Vagina (tissue), 2 donors: ENCODE results near the gene MATK.

ENCODE experiments used
- POLR2A ChIP-seq, 2 donors: fragments of 450-650 bp; IDR thresholded peaks; one replicate each; pipeline ENCODE4 v1.6.1; 2017; ENCODE audit warnings: antibody characterized with exemption in 2 of 2, mild to moderate bottlenecking in 2 of 2, moderate library complexity in 2 of 2
- POLR2AphosphoS5 ChIP-seq, 2 donors: sonication (generic); formaldehyde crosslinking; IDR thresholded peaks; one replicate each; pipeline ENCODE4 v1.9.0; 2017; ENCODE audit warnings: antibody characterized with exemption in 2 of 2, mild to moderate bottlenecking in 2 of 2, low read depth in 1 of 2; ENCODE audit not compliant: insufficient read depth in 1 of 2
- TF ChIP-seq, protein P1 (sequence below), 3 experiments: fragments of 450-650 bp in 2 of 3; fragments of 200-600 bp in 1 of 3; sonication (generic) in 1 of 3; IDR thresholded peaks; one replicate each; pipeline ENCODE4 v1.5.1; 2017 to 2019; ENCODE audit warnings: antibody characterized with exemption in 3 of 3, mild to moderate bottlenecking in 2 of 3, moderate library complexity in 2 of 3

- TF ChIP-seq, protein P1, sequence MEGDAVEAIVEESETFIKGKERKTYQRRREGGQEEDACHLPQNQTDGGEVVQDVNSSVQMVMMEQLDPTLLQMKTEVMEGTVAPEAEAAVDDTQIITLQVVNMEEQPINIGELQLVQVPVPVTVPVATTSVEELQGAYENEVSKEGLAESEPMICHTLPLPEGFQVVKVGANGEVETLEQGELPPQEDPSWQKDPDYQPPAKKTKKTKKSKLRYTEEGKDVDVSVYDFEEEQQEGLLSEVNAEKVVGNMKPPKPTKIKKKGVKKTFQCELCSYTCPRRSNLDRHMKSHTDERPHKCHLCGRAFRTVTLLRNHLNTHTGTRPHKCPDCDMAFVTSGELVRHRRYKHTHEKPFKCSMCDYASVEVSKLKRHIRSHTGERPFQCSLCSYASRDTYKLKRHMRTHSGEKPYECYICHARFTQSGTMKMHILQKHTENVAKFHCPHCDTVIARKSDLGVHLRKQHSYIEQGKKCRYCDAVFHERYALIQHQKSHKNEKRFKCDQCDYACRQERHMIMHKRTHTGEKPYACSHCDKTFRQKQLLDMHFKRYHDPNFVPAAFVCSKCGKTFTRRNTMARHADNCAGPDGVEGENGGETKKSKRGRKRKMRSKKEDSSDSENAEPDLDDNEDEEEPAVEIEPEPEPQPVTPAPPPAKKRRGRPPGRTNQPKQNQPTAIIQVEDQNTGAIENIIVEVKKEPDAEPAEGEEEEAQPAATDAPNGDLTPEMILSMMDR (IDR thresholded peaks at IDR 0.05) = no peak
- TF ChIP-seq POLR2A (IDR thresholded peaks at IDR 0.05) = no peak
- TF ChIP-seq POLR2AphosphoS5 (IDR thresholded peaks at IDR 0.05; ENCODE audit: insufficient read depth in 1 of 2, low read depth in 1 of 2) = no peak
These were observed 19.7 kb downstream of the MATK start for GRCh38 chr19:3766520-3766919.
